ENCODE measurements around the gene GID8. TPM values are rescaled to one million over a fixed set of nuclear protein-coding genes. Genes with fewer than 3 reads are reported as not detected.

GID8 gene
- total RNA-seq, 1 donor from 2014 or later: 16.4 TPM

DNA sequence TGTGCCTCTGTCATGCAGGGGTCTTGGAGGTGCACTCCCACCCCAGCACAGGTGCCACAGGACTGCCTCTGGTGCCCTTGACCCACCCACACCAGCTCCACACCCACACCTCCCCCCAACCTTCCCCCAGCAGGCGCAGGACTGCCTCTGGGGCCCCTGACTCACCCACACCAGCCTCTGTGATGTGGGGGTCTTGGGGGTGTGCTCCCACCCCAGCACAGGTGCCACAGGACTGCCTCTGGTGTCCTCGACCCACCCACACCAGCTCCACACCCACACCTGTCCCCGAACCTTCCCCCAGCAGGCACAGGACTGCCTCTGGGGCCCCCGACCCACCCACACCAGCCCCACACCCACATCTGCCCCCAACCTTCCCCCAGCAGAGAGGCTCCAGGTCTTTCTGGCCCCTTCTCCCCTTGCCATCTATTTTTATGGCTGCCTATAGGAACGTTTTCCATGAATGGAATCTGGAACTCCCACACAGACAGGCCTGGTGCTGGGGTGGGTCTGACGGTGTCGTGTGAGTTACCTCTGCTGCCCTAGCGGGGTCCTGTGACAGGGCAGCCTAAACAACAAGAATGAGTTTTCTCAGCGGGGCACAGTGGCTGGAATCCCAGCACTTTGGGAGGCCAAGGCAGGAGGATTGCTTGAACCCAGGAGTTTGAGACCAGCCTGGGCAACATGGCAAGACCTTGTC lies 38.0 kb downstream of the GID8 start:
- no peak for DNase-seq (ENCODE audit: low spot score)
- intact Hi-C loops (cut with DNase I): no loop called here

DNA sequence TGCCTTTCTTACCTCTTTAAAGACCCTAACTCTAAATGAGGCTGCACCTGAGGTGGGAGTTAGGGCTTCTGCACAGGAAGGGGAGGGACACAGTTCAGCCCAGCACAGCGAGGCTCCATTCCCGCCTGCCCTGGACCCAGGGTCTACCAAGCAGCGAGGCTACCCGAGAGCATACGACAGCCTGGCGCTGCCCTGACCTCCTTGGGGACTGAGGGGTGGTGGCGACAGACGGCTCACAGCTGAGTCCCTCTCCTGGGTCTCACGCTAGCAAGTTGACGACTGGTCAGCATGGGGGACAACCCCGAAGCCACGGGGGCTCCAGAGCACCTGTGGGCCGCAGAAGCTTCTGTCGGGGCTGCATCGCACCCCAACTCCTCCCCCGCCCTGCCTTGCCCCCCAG lies 38.9 kb downstream of the GID8 start:
- no peak for DNase-seq (ENCODE audit: low spot score)
- intact Hi-C loops (cut with DNase I): no loop called here

DNA sequence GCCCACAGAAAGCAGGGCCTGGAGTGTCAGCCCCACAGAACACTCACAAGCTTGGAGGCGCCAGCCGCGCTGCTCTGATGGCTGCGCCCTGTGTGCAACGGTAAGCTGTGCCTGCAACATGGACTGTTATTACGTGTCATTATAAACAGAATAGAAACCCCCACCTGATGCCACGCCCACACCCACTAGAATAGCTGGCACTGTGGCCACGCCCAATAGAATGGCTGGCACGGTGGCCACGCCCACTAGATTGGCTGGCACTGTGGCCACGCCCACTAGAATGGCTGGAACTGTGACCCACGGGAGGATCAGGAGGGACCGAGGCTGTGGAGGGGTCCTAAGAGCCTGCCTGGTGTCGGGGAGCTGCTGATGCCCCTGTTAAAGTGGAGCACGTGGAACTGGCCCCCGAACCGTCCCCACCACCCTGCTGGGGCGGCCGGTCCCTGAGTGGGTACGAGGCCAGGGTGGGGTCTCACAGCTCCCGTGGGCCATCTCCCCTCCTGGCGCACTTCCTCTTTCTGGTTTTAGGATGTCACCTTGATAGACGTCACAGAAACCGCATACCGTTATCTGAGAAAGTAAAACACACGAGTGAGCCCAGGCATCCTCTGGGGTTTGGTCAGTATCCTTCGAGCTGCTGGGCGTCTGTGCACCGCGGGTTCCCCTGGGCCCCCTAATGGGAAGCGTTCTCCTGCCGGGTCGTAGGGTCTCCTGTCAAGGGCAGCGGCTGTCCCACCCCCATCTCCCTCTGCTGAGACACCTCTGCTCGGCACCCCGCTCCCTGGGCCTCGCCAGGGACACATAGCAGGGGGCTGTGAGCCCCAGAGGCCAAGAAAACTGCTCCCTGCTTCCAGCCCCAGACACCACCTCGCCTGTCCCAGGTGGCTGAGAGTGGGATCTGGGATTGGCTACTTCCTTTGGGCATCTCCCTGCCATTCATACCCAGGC lies 39.9 kb downstream of the GID8 start:
- intact Hi-C loops (cut with DNase I): no loop called here
- DNase-seq (ENCODE audit: low spot score): no peak

DNA sequence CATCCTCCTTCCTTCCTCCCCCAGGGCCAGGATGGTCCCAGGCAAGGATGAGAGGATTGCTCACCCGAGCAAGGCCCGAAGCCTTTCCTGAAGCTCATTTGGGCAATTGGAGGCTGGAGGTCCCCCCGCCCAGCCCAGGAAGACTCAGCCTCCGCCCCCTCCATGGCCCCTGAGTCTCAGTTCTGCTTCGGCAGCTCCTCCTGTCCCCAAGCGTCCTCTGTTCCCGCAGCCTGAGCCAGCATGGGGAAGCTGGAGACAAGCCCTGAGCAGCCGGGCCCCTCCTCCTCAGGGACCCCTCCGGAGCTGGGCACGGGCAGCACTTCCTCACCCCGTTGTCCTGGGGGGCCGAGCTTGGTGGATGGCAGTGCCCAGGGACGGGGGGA lies 40.6 kb downstream of the GID8 start:
- DNase-seq (ENCODE audit: low spot score): no peak
- intact Hi-C loops (cut with DNase I): no loop called here

DNA sequence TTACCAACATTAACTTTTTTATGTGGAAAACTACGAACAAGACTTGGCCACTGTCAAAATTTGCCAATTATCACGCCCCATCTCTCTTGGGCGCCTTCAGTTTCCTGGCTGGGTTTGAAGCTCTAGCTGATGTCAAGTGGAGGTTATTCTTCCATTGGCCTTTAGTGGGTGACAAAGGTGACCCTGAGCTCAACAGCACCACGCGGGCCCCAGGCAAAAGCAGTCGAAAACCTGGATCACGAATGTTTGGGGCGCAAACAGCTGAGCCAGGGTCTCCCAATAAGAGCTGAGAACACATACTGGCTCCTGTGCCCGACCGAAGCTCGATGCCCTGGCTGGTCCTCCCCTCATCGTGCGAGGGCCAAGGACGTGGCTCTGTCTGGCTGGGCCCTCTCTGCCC lies 41.4 kb downstream of the GID8 start:
- no peak for DNase-seq (ENCODE audit: low spot score)
- intact Hi-C loops (cut with DNase I): no loop called here

DNA sequence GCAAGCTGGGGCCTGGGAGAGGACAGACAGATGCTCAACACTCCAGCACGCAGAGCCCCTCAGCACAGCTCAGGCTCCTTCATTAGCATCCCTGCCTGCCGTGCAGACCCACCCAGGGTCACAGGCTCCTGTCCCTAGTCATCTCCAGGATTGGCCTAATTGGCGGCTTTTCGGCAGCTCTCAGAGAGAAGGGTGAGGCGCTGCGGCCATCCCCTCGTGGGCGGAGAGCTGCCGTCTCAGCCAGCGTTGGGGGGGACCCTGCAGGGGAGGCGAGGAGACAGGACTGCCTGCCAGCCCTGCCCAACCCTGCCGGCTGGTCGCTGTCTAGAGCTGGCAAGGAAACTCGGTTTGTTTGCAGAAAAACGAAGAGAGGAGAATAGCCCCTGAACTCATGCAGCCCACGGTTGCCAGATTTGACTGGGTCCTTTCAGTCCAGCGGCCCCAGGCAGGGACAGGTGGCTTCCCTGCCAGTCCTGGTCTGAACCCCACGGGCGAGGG lies 42.0 kb downstream of the GID8 start:
- no peak for DNase-seq (ENCODE audit: low spot score)
- intact Hi-C loops (cut with DNase I): no loop called here

DNA sequence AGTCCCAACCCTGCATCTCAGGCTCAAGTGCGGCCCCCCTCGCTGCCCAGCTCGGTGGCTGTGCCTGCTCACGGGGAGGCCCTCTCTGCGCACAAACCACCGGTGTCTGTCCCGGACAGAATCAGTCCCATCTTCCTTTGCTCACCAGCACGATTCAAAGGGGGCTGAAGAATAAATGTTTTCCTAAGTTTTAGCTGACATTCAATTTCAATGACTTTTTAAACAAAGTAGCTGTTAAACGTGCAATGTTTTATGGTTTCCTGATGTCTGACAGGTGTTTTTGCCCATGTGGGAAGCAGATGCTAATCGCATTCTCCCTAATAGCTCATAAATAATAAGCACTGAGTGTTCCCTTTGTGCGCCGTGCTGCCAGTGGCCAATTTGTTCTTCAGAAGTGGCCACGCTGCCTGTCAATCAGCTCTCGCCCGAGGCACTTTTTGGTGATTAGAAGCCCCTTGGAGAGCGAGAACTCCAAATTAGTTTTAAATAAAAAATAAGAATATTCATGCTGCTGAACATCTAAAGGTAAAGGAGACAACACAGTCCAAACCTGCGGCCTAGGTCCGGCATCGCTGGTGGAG lies 42.5 kb downstream of the GID8 start:
- intact Hi-C loops (cut with DNase I): no loop called here
- DNase-seq (ENCODE audit: low spot score): no peak

DNA sequence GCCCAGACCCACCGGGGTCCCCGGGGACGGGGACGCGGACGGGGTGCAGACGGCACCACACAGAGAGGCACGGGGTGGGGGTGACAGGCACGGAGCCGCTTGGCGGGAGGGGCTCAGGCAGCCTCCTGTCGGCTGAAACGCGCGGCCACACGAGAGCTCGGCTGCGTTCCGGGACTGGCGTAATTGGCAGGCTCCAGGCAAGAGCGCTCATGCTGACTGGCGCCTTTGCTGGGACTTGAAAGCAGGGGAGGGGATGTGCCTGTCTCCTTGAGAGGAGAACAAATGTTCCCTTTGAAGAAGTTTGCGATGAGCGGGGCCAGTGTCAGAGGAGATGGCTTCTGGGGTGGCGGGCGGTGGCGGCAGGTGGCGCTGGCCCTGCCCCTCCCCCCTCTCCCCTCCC lies 43.0 kb downstream of the GID8 start:
- DNase-seq (ENCODE audit: low spot score): no peak
- intact Hi-C loops (cut with DNase I): no loop called here

DNA sequence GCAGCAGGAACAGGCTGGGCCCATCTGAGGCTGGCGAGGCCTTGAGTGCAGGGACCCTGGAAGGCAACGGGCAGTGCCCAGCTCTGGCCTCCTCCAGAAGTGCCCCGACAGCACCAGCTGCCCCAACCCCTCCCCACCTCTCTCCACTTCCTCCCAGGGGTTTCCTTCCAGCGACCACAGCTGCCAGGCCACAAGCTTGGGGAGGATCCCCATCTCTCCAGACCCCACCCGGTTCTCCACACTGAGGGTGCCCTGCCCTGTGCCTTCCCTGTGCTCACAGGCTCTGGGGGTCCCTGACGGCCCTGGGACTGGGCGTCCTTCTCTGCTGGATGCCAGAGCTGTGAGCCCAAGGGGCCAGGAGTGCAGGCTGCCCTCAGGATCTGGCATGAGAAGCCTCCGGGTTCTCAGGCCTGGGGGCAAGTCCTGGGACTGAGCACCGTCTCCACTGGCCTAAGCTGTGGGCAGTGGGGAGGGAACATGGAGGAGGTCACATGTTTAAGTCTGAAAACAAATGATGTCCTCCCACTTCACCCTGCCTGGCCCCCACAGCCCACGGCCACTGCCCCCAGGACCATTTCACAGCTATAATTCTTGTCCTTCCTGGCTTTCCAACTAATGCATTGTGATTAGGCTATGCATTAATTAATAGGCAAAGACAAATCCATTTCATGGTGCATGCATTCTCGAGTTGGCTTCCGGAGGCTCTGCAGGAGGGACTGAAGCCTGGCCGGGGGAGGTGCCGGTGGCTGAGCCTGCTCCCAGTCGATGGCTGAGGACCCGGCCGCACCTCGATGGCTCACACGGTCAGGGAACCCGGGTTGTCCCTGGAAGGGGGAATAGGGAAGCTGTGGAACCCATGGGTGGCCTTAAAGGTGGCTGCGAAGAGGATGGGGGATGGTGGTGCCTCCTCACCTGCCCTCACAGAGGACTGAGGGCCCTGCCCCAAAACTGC lies 44.5 kb downstream of the GID8 start:
- DNase-seq (ENCODE audit: low spot score): no peak
- intact Hi-C loops (cut with DNase I): no loop called here

DNA sequence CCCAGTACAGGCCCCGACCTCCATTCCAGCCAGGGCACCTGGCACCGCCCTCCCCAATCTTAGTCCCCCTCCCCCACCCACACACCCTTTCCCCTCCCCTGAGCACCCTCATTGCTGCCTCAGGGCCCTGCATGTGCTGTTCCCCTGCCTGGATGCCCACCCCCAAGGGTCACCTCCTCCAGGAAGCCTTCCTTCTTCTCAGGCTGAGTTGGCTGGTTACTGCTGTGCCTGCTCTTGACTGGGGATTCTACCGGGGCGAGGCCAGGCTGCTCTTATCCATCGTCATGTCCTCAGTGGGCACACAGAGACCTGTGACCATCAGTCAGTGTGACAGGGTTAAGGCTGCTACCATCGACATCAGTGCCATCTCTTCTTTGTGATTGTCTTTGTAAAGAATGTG lies 45.3 kb downstream of the GID8 start:
- intact Hi-C loops (cut with DNase I): no loop called here
- DNase-seq (ENCODE audit: low spot score): no peak

DNA sequence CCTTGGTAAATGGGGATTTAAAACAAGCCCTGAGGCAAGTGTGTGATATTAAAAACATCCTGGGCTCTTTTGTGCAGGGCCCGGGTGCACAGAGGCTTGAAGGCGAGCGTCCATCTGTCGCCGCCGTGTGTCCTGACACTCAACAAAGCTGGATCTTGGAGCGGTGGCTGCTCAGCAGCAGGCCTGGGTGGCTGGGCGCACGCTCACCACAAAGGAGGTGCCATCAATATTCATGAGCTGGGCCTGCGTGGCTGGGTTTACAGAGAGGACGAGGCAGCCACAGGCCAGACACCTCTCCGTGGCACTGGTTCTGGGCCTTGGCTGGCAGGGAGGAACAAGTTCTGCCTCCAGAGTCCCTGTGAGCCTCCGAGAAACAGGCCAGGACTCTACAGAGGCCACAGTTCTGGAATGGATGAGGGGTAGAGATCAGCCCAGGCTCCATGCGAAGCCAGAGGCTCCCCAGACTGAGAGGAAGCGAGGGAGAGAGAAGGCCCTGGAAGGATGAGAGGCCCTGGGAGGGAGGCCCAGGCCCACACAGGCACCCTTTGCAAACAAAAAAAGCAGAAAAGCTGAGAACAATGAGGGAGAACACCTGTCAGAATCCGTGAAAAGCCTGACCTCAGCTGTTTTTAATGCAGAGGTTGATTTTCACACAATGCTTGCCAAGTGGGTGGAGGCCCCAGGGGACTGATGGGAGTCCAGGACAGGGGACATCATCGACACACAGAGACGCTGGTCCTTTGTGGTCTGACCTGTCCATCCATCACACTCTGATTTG lies 46.9 kb downstream of the GID8 start:
- no peak for DNase-seq (ENCODE audit: low spot score)
- intact Hi-C loops (cut with DNase I): no loop called here

DNA sequence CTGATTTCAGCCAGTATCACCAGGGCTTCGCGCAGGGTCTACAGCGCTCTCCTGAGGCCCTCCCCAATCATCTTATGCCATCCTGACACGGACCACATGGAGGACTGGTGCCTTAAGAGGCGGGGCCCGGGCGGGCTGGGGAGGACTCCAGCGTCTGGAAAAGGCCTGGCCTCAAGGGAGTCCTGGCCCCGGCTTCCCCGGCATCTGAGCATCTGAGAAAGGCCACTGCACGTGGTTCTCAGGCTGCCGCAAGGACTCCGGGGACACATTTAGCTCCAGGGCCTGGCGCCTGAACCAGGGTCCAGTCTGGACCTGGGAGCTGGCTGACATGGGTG lies 47.5 kb downstream of the GID8 start:
- no peak for DNase-seq (ENCODE audit: low spot score)
- intact Hi-C loops (cut with DNase I): no loop called here

DNA sequence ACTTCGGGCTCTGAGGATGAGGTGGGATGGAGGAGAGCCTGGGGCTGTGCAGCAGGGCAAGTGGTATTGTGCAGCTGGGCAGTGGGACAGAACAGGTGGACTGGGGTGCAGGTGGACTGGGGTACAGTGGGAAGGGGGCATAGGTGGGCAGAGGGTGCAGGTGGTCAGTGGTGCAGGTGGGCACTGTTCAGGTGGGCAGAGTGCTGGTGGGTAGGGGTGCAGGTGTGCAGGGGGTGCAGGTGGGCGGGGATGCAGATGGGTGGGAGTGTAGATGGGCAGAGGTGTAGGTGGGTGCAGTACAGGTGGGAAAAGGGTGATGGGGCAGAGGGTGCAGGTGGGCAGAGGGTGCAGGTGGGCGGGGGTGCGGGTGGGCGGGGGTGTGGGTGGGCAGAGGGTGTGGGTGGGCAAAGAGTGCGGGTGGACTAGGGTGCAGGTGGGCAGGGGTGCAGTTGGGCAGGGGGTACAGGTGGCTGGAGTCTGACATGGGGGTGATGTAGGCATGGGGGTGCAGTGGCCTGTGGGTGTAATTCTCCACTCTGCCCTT lies 48.4 kb downstream of the GID8 start:
- DNase-seq (ENCODE audit: low spot score): no peak

DNA sequence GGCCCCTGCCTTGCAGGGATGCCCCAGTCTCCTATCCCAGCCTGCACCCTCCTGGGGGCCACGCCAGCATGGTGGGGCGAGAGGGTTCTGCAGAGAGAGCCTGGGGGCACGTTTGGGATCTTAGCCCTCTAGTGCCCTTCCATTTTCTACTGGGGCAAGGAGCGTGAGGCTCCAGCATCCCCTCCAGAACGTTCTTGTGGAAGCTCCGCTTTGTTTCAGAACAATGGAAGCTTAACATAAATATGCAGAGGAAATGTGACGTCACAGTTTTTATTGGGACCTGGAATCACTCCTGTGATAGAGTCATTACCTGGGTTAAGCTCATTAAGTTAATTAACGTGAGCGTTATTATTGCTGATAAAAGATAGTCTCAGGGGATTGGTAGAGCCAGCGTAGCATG lies 49.2 kb downstream of the GID8 start:
- DNase-seq (ENCODE audit: low spot score): no peak
- intact Hi-C loops (cut with DNase I): no loop called here

More for the DNA sequence above, 48.4 kb downstream of the GID8 start:
- intact Hi-C loops (cut with DNase I): no loop called here

DNA sequence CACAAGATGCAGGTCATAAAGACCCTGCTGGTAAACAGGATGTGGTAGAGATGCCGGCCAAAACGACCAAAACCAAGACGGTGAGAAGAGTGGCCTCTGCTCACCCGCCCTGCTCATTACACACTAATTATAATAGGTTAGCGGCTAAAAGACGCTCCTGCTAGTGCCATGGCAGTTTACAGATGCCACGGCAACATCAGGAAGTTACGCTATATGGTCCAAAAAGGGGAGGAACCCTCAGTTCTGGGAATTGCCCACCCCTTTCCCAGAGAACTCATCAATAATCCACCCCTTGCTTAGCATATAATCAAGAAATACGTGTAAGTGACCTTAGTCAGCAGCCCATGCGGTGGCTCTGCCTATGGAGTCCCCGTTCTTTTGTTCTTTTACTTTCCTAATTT lies 51.3 kb downstream of the GID8 start:
- no peak for DNase-seq (ENCODE audit: low spot score)
- intact Hi-C loops (cut with DNase I): no loop called here

DNA sequence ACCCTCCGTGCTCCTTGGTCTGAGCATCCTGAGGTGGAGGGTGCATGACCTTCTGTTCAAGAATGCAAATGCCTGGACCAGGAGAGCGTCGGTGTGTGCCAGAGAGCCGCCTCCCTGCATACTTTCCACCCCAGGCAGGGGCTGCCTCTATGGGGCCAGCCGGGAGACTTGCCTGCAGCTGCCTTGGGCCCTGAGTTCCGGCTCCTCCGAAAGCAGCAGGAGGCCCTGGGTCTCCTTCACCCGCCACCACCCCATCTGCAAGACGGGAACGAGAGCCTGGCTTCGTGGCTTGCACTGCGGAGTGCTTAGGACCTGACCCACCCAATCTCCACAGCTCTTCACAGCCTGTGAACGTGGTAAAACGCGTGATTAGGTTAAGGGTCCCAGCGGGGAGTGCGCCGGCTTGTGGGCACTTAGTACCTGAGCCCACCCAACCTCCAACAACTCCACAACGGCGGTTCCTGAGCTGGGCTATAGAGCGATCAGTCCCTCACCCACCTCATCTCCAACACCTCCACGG lies 52.4 kb downstream of the GID8 start:
- intact Hi-C loops (cut with DNase I): no loop called here
- DNase-seq (ENCODE audit: low spot score): no peak

DNA sequence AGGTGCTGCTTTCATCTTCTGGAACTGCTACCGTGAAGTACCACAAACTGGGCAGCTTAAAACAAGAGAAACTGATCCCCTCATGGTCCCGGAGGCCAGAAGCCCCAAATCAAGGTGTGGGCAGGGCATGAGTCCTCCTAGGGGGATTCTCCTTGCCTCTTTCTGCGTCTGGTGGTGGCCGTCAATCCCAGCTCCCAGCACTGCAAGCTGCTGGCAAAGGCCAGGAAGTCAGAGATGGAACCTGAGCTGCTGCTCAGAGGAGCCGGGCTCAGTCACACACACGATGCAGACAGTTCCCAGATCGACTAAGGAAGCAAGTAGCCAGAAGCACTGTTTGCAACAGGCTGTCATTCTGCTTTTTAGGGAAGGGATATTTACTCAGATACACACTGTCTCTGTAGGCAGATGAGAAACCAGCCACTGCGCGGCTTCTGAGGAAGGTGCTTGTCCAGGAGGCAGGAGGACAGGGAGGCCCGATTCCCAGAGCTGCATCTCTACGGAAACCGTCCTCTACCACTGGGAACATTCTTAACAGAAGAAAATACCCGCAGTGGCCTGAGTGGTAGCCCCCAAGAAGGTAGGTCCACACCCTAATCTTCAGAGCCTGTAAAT lies 53.4 kb downstream of the GID8 start:
- DNase-seq (ENCODE audit: low spot score): no peak

DNA sequence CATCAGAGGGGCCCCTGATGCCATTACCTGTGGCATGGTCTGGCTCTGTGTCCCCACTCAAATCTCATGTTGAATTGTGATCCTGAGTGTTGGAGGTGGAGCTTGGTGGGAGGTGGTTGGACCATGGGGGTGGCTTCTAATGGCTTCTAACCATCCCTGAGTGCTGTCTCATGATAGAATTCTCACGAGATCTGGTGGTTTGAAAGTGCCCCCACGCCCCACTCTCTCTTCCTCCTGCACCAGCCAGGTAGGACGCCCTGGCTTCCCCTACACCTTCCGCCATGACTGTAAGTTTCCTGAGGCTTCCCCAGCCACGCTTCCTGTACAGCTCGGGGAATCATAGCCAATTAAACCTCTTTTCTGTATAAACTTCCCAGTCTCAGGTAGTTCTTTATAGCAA lies 53.9 kb downstream of the GID8 start:
- intact Hi-C loops (cut with DNase I): no loop called here
- no peak for DNase-seq (ENCODE audit: low spot score)

More for the DNA sequence above, 53.4 kb downstream of the GID8 start:
- intact Hi-C loops (cut with DNase I): no loop called here
